Bronchial epithelial cell (primary cell): Measurements from ENCODE around the gene RAB33B. TPM values are rescaled to one million over a fixed set of nuclear protein-coding genes. Genes with fewer than 3 reads are reported as not detected.
"Not testable (repeated sequence)": the region's sequence is repeated elsewhere in the genome, so short reads cannot be mapped to it uniquely, and the experiment has no call there.

ENCODE experiments used
- DNase-seq: peaks from one replicate; pipeline ENCODE4 v3.0.0-alpha.2; 2010; ENCODE audit warnings: low read depth
- FAIRE-seq: peaks from 2 replicates; lab custom pipeline; 2011; peaks lifted over from hg19 to GRCh38; lab: Jason Lieb, UNC
- H3K27me3 ChIP-seq: 2 replicates; pipeline ENCODE4 v1.5.1; 2011; ENCODE audit warnings: low read length; ENCODE audit not compliant: control insufficient read depth, insufficient read depth
- H3K36me3 ChIP-seq: 2 replicates; pipeline ENCODE4 v1.5.1; 2011; ENCODE audit warnings: low read length; ENCODE audit not compliant: control insufficient read depth, insufficient read depth
- H3K4me3 ChIP-seq: 2 replicates; pipeline ENCODE4 v1.5.1; 2011; ENCODE audit warnings: mild to moderate bottlenecking, low read depth, low read length, control low read depth
- CTCF ChIP-seq: IDR thresholded peaks from 2 replicates; pipeline ENCODE4 v1.5.1; 2011; ENCODE audit warnings: mild to moderate bottlenecking, moderate library complexity, low read length, control low read depth, inconsistent platforms; ENCODE audit not compliant: insufficient read depth, severe bottlenecking
- total RNA-seq: library from RNA; depleted of rRNA; stranded (reverse); fragments of >200 nt; gene quantifications from 2 replicates; pipeline ENCODE4 v1.2.1, GENCODE V29; 2014

RAB33B gene
- 9.2 and 10.0 TPM in 2 replicates for total RNA-seq

GRCh38 chr4:139454111-139455045 is at the start of gene RAB33B:
TSS of gene RAB33B (plus strand) at chr4:139454121. CDS start at chr4:139454196, 75 bp downstream.
- Histone ChIP-seq H3K36me3 (no peaks in the 10 kb centered on the region), H3K27me3 (no peaks in the 10 kb centered on the region), H3K4me3 (peak within 1 kb of the TSS; percentile 96)
- no peak for TF ChIP-seq CTCF
- FAIRE-seq (no peak), DNase-seq (peak; percentile 13)

GRCh38 chr4:139410312-139410711 is 43.6 kb upstream of the RAB33B start:
- Histone ChIP-seq H3K4me3 (no peak overlapping the region), H3K36me3 (no peaks in the 10 kb centered on the region), H3K27me3 (no peaks in the 10 kb centered on the region)
- FAIRE-seq (no peak), DNase-seq (no peak)
- no peak for TF ChIP-seq CTCF

GRCh38 chr4:139414671-139415210 is 39.2 kb upstream of the RAB33B start:
- not testable (repeated sequence) for H3K4me3 ChIP-seq, H3K27me3 ChIP-seq, FAIRE-seq, DNase-seq, H3K36me3 ChIP-seq

GRCh38 chr4:139416073-139416673 is 37.7 kb upstream of the RAB33B start:
- FAIRE-seq (no peak), DNase-seq (peak; percentile 49)
- TF ChIP-seq CTCF: peak; percentile 28
- Histone ChIP-seq H3K36me3 (no peaks in the 10 kb centered on the region), H3K4me3 (no peak overlapping the region), H3K27me3 (no peaks in the 10 kb centered on the region)

GRCh38 chr4:139419388-139419914 is 34.5 kb upstream of the RAB33B start:
- H3K4me3 ChIP-seq: no peak overlapping the region
- no peak for TF ChIP-seq CTCF
- DNase-seq (peak; percentile 96), FAIRE-seq (no peak)
- H3K36me3 ChIP-seq: no peaks in the 10 kb centered on the region
- no peaks in the 10 kb centered on the region for H3K27me3 ChIP-seq

GRCh38 chr4:139420652-139421051 is 33.3 kb upstream of the RAB33B start:
- no peaks in the 10 kb centered on the region for H3K27me3 ChIP-seq
- FAIRE-seq (no peak), DNase-seq (no peak)
- H3K36me3 ChIP-seq: no peaks in the 10 kb centered on the region
- no peak overlapping the region for H3K4me3 ChIP-seq
- no peak for TF ChIP-seq CTCF
